ENCODE results near the gene ADAMTS15.

The ADAMTS15 gene

GRCh38 chr11:130510407-130511006, 62.1 kb downstream of the ADAMTS15 start:
- no peak for DNase-seq
- H3K27me3 ChIP-seq (replicated peaks; ENCODE audit: control insufficient read depth, insufficient read depth, low read length, poor library complexity, severe bottlenecking): no peaks in the 10 kb centered on the region

DNA sequence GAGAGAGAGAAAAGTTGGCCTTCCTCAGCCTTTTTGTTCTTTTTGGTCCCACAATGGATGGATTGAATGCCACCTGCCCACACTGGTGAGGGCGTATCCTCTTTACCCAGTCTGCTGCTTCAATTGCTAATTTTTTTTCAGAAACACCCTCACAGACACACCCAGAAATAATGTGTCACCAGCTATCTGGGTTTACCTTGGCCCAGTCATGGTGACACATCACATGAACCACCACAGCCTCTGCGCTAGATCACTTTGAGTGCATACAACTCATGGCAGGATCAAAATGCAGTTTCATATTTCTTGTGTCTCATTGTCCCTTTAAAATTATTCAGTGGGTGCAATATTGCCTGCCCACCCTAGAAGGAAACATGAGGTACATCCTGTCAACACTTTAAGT, 63.3 kb downstream of the ADAMTS15 start:
- Histone ChIP-seq H3K9me3 (ENCODE audit: control insufficient read depth, low read length) (no peaks in the 10 kb centered on the region), H3K27ac (ENCODE audit: insufficient read depth, low read length, poor library complexity, severe bottlenecking) (no peak overlapping the region), H3K27me3 (replicated peaks; ENCODE audit: control insufficient read depth, insufficient read depth, low read length, poor library complexity, severe bottlenecking) (peaks cover 4% of the 10 kb centered on the region), H3K4me1 (ENCODE audit: control insufficient read depth, insufficient read depth, low read length, poor library complexity, severe bottlenecking) (no peaks in the 10 kb centered on the region), H3K36me3 (ENCODE audit: control insufficient read depth, insufficient read depth, low read length) (no peaks in the 10 kb centered on the region), H3K4me3 (ENCODE audit: insufficient read depth, low read depth, low read length, poor library complexity, severe bottlenecking) (no peak overlapping the region)
- no peak for DNase-seq

More at GRCh38 chr11:130510407-130511006, 62.1 kb downstream of the ADAMTS15 start:
- no peaks in the 10 kb centered on the region for H3K9me3 ChIP-seq (ENCODE audit: control insufficient read depth, low read length)
- H3K27ac ChIP-seq (ENCODE audit: insufficient read depth, low read length, poor library complexity, severe bottlenecking): no peak overlapping the region
- no peaks in the 10 kb centered on the region for H3K4me1 ChIP-seq (ENCODE audit: control insufficient read depth, insufficient read depth, low read length, poor library complexity, severe bottlenecking)
- H3K36me3 ChIP-seq (ENCODE audit: control insufficient read depth, insufficient read depth, low read length): no peaks in the 10 kb centered on the region
- no peak overlapping the region for H3K4me3 ChIP-seq (ENCODE audit: insufficient read depth, low read depth, low read length, poor library complexity, severe bottlenecking)

GRCh38 chr11:130512662-130513061, 64.2 kb downstream of the ADAMTS15 start:
- no peaks in the 10 kb centered on the region for H3K4me1 ChIP-seq (ENCODE audit: control insufficient read depth, insufficient read depth, low read length, poor library complexity, severe bottlenecking)

GRCh38 chr11:130513132-130513531, 64.7 kb downstream of the ADAMTS15 start:
- Histone ChIP-seq H3K4me1 (ENCODE audit: control insufficient read depth, insufficient read depth, low read length, poor library complexity, severe bottlenecking) (no peaks in the 10 kb centered on the region), H3K9me3 (ENCODE audit: control insufficient read depth, low read length) (no peaks in the 10 kb centered on the region), H3K4me3 (ENCODE audit: insufficient read depth, low read depth, low read length, poor library complexity, severe bottlenecking) (no peak overlapping the region), H3K36me3 (ENCODE audit: control insufficient read depth, insufficient read depth, low read length) (no peaks in the 10 kb centered on the region), H3K27me3 (replicated peaks; ENCODE audit: control insufficient read depth, insufficient read depth, low read length, poor library complexity, severe bottlenecking) (peaks cover 4% of the 10 kb centered on the region), H3K27ac (ENCODE audit: insufficient read depth, low read length, poor library complexity, severe bottlenecking) (no peak overlapping the region)
- no peak for DNase-seq

More at GRCh38 chr11:130512662-130513061, 64.2 kb downstream of the ADAMTS15 start:
- Histone ChIP-seq H3K27me3 (replicated peaks; ENCODE audit: control insufficient read depth, insufficient read depth, low read length, poor library complexity, severe bottlenecking) (peaks cover 4% of the 10 kb centered on the region), H3K27ac (ENCODE audit: insufficient read depth, low read length, poor library complexity, severe bottlenecking) (no peak overlapping the region), H3K36me3 (ENCODE audit: control insufficient read depth, insufficient read depth, low read length) (no peaks in the 10 kb centered on the region), H3K9me3 (ENCODE audit: control insufficient read depth, low read length) (no peaks in the 10 kb centered on the region), H3K4me3 (ENCODE audit: insufficient read depth, low read depth, low read length, poor library complexity, severe bottlenecking) (no peak overlapping the region)
- no peak for DNase-seq

DNA sequence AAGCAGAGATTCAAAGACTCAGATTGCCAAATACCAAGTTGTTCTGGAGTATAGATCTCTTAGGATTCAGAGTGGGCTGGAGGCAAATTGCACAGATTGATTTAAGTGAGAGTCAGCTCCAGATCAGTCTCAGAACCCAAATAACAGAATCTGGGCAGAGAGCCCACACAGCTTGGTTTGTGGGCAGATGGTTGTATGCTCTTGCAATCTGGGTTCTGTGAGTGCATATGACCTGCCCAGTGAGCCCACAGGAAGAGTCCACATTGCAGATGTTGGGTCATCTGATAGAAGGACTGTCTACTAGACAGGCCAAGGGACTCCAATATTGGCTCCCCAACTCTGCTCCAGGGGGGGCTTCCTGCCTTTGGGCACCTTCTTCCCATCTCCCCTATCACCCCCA, 65.9 kb downstream of the ADAMTS15 start:
- Histone ChIP-seq H3K36me3 (ENCODE audit: control insufficient read depth, insufficient read depth, low read length) (no peaks in the 10 kb centered on the region), H3K27me3 (replicated peaks; ENCODE audit: control insufficient read depth, insufficient read depth, low read length, poor library complexity, severe bottlenecking) (peaks cover 4% of the 10 kb centered on the region), H3K4me3 (ENCODE audit: insufficient read depth, low read depth, low read length, poor library complexity, severe bottlenecking) (no peak overlapping the region), H3K4me1 (ENCODE audit: control insufficient read depth, insufficient read depth, low read length, poor library complexity, severe bottlenecking) (no peaks in the 10 kb centered on the region), H3K9me3 (ENCODE audit: control insufficient read depth, low read length) (no peaks in the 10 kb centered on the region), H3K27ac (ENCODE audit: insufficient read depth, low read length, poor library complexity, severe bottlenecking) (no peak overlapping the region)
- no peak for DNase-seq

- H3K27me3 ChIP-seq (replicated peaks; ENCODE audit: control insufficient read depth, insufficient read depth, low read length, poor library complexity, severe bottlenecking): peaks cover 4% of the 10 kb centered on the region
- H3K27ac ChIP-seq (ENCODE audit: insufficient read depth, low read length, poor library complexity, severe bottlenecking): no peak overlapping the region
- no peaks in the 10 kb centered on the region for H3K9me3 ChIP-seq (ENCODE audit: control insufficient read depth, low read length)
- no peak for DNase-seq
- H3K4me3 ChIP-seq (ENCODE audit: insufficient read depth, low read depth, low read length, poor library complexity, severe bottlenecking): no peak overlapping the region
- no peaks in the 10 kb centered on the region for H3K4me1 ChIP-seq (ENCODE audit: control insufficient read depth, insufficient read depth, low read length, poor library complexity, severe bottlenecking)
- no peaks in the 10 kb centered on the region for H3K36me3 ChIP-seq (ENCODE audit: control insufficient read depth, insufficient read depth, low read length)
These were observed 66.4 kb downstream of the ADAMTS15 start for GRCh38 chr11:130514851-130515250.

DNA sequence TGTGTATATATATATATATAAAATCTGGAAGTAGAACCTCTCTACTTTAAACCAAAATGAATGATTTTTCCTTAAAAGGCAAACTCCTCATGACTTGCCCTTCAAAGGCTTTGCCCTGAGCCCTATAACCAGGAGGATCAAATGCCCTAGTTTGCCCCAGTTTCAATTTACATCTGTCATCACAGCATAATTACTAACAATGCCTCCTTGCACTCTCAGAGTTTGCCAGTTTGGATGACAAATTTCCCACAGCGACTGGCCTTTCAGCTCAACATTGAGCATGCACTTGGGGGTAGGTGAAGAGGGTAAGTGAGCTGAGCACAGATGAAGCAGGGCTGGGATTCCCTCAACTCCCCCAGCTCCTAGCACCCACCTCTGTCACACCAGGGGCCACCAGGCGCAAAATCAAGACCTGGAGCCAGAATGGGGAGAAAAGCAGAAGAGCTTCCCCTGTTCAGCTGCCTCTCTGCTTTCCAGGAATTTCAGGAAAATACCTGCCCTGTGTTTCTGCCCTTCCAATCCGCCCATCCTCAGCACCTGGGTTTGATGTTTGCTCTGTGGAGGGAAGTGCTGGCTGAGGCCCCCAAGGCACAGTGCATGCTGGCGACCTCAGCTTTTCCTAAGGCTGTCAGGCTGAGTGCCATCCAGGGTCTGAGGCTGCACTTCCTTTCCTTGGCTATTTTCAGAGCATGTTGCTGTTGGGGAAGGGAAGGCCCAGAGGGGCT, 67.5 kb downstream of the ADAMTS15 start:
- Histone ChIP-seq H3K27ac (ENCODE audit: insufficient read depth, low read length, poor library complexity, severe bottlenecking) (no peak overlapping the region), H3K9me3 (ENCODE audit: control insufficient read depth, low read length) (no peaks in the 10 kb centered on the region), H3K27me3 (replicated peaks; ENCODE audit: control insufficient read depth, insufficient read depth, low read length, poor library complexity, severe bottlenecking) (peaks cover 4% of the 10 kb centered on the region), H3K4me1 (ENCODE audit: control insufficient read depth, insufficient read depth, low read length, poor library complexity, severe bottlenecking) (no peaks in the 10 kb centered on the region), H3K36me3 (ENCODE audit: control insufficient read depth, insufficient read depth, low read length) (no peaks in the 10 kb centered on the region), H3K4me3 (ENCODE audit: insufficient read depth, low read depth, low read length, poor library complexity, severe bottlenecking) (no peak overlapping the region)
- no peak for DNase-seq

- H3K4me3 ChIP-seq (ENCODE audit: insufficient read depth, low read depth, low read length, poor library complexity, severe bottlenecking): no peak overlapping the region
- no peaks in the 10 kb centered on the region for H3K9me3 ChIP-seq (ENCODE audit: control insufficient read depth, low read length)
- H3K4me1 ChIP-seq (ENCODE audit: control insufficient read depth, insufficient read depth, low read length, poor library complexity, severe bottlenecking): no peaks in the 10 kb centered on the region
- H3K27me3 ChIP-seq (replicated peaks; ENCODE audit: control insufficient read depth, insufficient read depth, low read length, poor library complexity, severe bottlenecking): peaks cover 4% of the 10 kb centered on the region
- H3K27ac ChIP-seq (ENCODE audit: insufficient read depth, low read length, poor library complexity, severe bottlenecking): no peak overlapping the region
- no peak for DNase-seq
- no peaks in the 10 kb centered on the region for H3K36me3 ChIP-seq (ENCODE audit: control insufficient read depth, insufficient read depth, low read length)
These were observed 68.4 kb downstream of the ADAMTS15 start for GRCh38 chr11:130516554-130517505.

GRCh38 chr11:130518164-130518680, 69.8 kb downstream of the ADAMTS15 start:
- Histone ChIP-seq H3K4me3 (ENCODE audit: insufficient read depth, low read depth, low read length, poor library complexity, severe bottlenecking) (no peak overlapping the region), H3K4me1 (ENCODE audit: control insufficient read depth, insufficient read depth, low read length, poor library complexity, severe bottlenecking) (no peaks in the 10 kb centered on the region), H3K27ac (ENCODE audit: insufficient read depth, low read length, poor library complexity, severe bottlenecking) (no peak overlapping the region), H3K36me3 (ENCODE audit: control insufficient read depth, insufficient read depth, low read length) (no peaks in the 10 kb centered on the region), H3K9me3 (ENCODE audit: control insufficient read depth, low read length) (no peaks in the 10 kb centered on the region), H3K27me3 (replicated peaks; ENCODE audit: control insufficient read depth, insufficient read depth, low read length, poor library complexity, severe bottlenecking) (peaks cover 4% of the 10 kb centered on the region)
- no peak for DNase-seq
